SHP77 (cell line): ENCODE data around the gene SDK2.

ENCODE experiments used
- DNase-seq, 2 experiments: peaks; one replicate each; lab custom pipeline; 2025; lab: John Stamatoyannopoulos, UW

Gene SDK2

GRCh38 chr17:73632513-73632912 lies 11.7 kb downstream of the SDK2 start:
- no peak for DNase-seq

- DNase-seq = no peak
Observed at GRCh38 chr17:73630965-73631595, 13.2 kb downstream of the SDK2 start.

- no peak for DNase-seq
Observed at GRCh38 chr17:73630531-73630930, 13.7 kb downstream of the SDK2 start.

- DNase-seq = no peak
Observed at GRCh38 chr17:73628642-73629552, 15.3 kb downstream of the SDK2 start.

- no peak for DNase-seq
Observed at GRCh38 chr17:73625991-73626673, 18.1 kb downstream of the SDK2 start.

GRCh38 chr17:73625006-73625405 lies 19.2 kb downstream of the SDK2 start:
- DNase-seq = no peak

GRCh38 chr17:73624496-73624988 lies 19.7 kb downstream of the SDK2 start:
- no peak for DNase-seq

- DNase-seq = no peak
Observed at GRCh38 chr17:73623818-73624217, 20.4 kb downstream of the SDK2 start.

- no peak for DNase-seq
Observed at GRCh38 chr17:73623247-73623646, 21.0 kb downstream of the SDK2 start.

- no peak for DNase-seq
Observed at GRCh38 chr17:73622381-73622780, 21.9 kb downstream of the SDK2 start.

- DNase-seq = no peak
Observed at GRCh38 chr17:73621685-73622084, 22.6 kb downstream of the SDK2 start.

GRCh38 chr17:73620414-73620813 lies 23.8 kb downstream of the SDK2 start:
- DNase-seq = no peak

GRCh38 chr17:73617501-73617900 lies 26.7 kb downstream of the SDK2 start:
- no peak for DNase-seq

- DNase-seq = no peak
Observed at GRCh38 chr17:73616873-73617404, 27.3 kb downstream of the SDK2 start.

- no peak for DNase-seq
Observed at GRCh38 chr17:73616120-73616872, 27.9 kb downstream of the SDK2 start.

- DNase-seq = no peak
Observed at GRCh38 chr17:73614256-73614655, 30.0 kb downstream of the SDK2 start.

GRCh38 chr17:73613271-73614233 lies 30.7 kb downstream of the SDK2 start:
- no peak for DNase-seq

- no peak for DNase-seq
Observed at GRCh38 chr17:73612031-73612472, 32.2 kb downstream of the SDK2 start.

GRCh38 chr17:73611630-73612029 lies 32.6 kb downstream of the SDK2 start:
- DNase-seq = no peak

- no peak for DNase-seq
Observed at GRCh38 chr17:73610331-73610911, 33.8 kb downstream of the SDK2 start.
